Left lung (tissue), 10 donors: ENCODE results near the gene USP12. TPM values are rescaled to one million over a fixed set of nuclear protein-coding genes. Genes with fewer than 3 reads are reported as not detected.

ENCODE experiments used
- ATAC-seq: fragments of 200-7000 bp; cut with Tn5 transposase; one replicate; pipeline ENCODE4 v1.9.1; 2020; ENCODE audit warnings: moderate library complexity
- DNase-seq, 4 donors: peaks; one replicate each; pipeline ENCODE4 v3.0.0-alpha.2; 2013 to 2020
- H3K27ac ChIP-seq, 2 donors: fragments of 200-600 bp; sonication (generic) in 1 of 2; one replicate each; pipeline versions ENCODE4 v1.5.0 to v1.8.0; 2020 to 2021
- H3K27me3 ChIP-seq, 2 donors: fragments of 200-600 bp; sonication (generic) in 1 of 2; one replicate each; pipeline versions ENCODE4 v1.5.0 to v1.8.0; 2020 to 2021
- H3K36me3 ChIP-seq, 2 donors: fragments of 200-600 bp; sonication (generic) in 1 of 2; one replicate each; pipeline versions ENCODE4 v1.5.0 to v1.8.0; 2020 to 2021
- H3K4me1 ChIP-seq, 2 donors: fragments of 200-600 bp; one replicate each; pipeline ENCODE4 v1.8.0; 2021
- H3K4me3 ChIP-seq, 2 donors: fragments of 200-600 bp; sonication (generic) in 1 of 2; one replicate each; pipeline versions ENCODE4 v1.5.0 to v1.8.0; 2020 to 2021; ENCODE audit warnings: mild to moderate bottlenecking in 1 of 2
- H3K9me3 ChIP-seq, 2 donors: fragments of 200-600 bp; sonication (generic) in 1 of 2; one replicate each; pipeline versions ENCODE4 v1.5.0 to v1.8.0; 2020 to 2021
- CTCF ChIP-seq, 2 donors: fragments of 200-600 bp; sonication (generic) in 1 of 2; IDR thresholded peaks; one replicate each; pipeline versions ENCODE4 v1.5.0 to v1.8.0; 2021; ENCODE audit warnings: antibody characterized with exemption in 2 of 2
- intact Hi-C, 2 donors: fragments of 100-400 bp; cut with DNase I; formaldehyde crosslinking; loops; one replicate each; pipeline versions ENCODE4 v1.11.2 to v1.14.2; 2022
- polyA plus RNA-seq, 6 donors: library from polyadenylated mRNA; unstranded; fragments of 120-200 nt; gene quantifications; one replicate each; pipeline ENCODE4 v1.2.1, GENCODE V29; 2013; ENCODE audit not compliant: insufficient read length in 6 of 6
- total RNA-seq, 2 donors: library from RNA; stranded (reverse); fragmentation: NEBNext Ultra II Directional; extraction: Animal tissue kit (Norgen Biotek cat#: 25700); gene quantifications; one replicate each; pipeline ENCODE4 v1.2.1, GENCODE V29; 2021
- donor health status: DM: no; HTN: yes; CAD: no.
- donor health status: DM: no; HTN: no; CAD: no.

The USP12 gene
- total and polyA plus RNA-seq, 8 donors: 22.8 to 44.4 (median 38.8) TPM

GRCh38 chr13:27138457-27139093 lies 33.0 kb downstream of the USP12 start:
- no peak for TF ChIP-seq CTCF (IDR thresholded peaks at IDR 0.05)
- H3K27me3 ChIP-seq: no peaks in the 10 kb centered on the region
- intact Hi-C loops: no loop called here
- H3K36me3 ChIP-seq: no peaks in the 10 kb centered on the region
- no peak overlapping the region for H3K27ac ChIP-seq
- no peak for DNase-seq
- H3K4me3 ChIP-seq: no peak overlapping the region
- peaks cover 0 to 23% of the 10 kb centered on the region in 2 donors for H3K4me1 ChIP-seq
- no peak for ATAC-seq
- peaks cover 0 to 3% of the 10 kb centered on the region in 2 donors for H3K9me3 ChIP-seq

GRCh38 chr13:27137759-27138158 lies 33.9 kb downstream of the USP12 start:
- DNase-seq: no peak
- Histone ChIP-seq H3K4me3 (no peak overlapping the region), H3K27ac (no peak overlapping the region), H3K9me3 (no peaks in the 10 kb centered on the region), H3K36me3 (no peaks in the 10 kb centered on the region), H3K27me3 (no peaks in the 10 kb centered on the region), H3K4me1 (peaks cover 0 to 24% of the 10 kb centered on the region in 2 donors)
- no peak for ATAC-seq
- intact Hi-C loops: no loop called here
- TF ChIP-seq CTCF (IDR thresholded peaks at IDR 0.05): no peak

- H3K27ac ChIP-seq: no peak overlapping the region
- ATAC-seq: no peak
- peaks cover 10 to 48% of the 10 kb centered on the region in 2 donors for H3K4me1 ChIP-seq
- intact Hi-C loops: no loop called here
- H3K4me3 ChIP-seq: no peak overlapping the region
- peaks cover 0 to 2% of the 10 kb centered on the region in 2 donors for H3K9me3 ChIP-seq
- no peaks in the 10 kb centered on the region for H3K27me3 ChIP-seq
- no peak for DNase-seq
- TF ChIP-seq CTCF (IDR thresholded peaks at IDR 0.05): no peak
- H3K36me3 ChIP-seq: no peaks in the 10 kb centered on the region
These were observed 36.6 kb downstream of the USP12 start for GRCh38 chr13:27135023-27135422.

DNA sequence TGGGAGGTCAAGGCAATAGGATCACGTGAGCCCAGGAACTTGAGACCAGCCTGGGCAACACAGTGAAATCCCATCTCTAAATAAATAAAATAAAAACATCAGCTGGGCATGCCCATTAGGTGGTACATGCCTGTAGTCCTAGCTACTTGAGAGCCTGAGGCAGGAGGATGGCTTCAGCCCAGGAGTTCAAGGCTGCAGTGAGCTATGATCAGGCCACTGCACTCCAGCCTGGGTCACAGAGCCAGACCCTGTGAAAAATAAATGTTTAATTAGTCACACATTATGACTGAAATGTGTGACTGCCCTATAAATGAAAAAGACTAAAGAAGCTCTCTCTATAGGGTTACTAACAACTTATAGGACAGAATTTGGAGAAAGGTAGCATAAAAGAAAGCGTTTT lies 37.7 kb downstream of the USP12 start:
- intact Hi-C loops: no loop called here
- Histone ChIP-seq H3K36me3 (no peaks in the 10 kb centered on the region), H3K4me3 (no peak overlapping the region), H3K4me1 (peaks cover 10 to 51% of the 10 kb centered on the region in 2 donors), H3K27me3 (no peaks in the 10 kb centered on the region), H3K27ac (no peak overlapping the region), H3K9me3 (peaks cover 0 to 3% of the 10 kb centered on the region in 2 donors)
- DNase-seq (no peak), ATAC-seq (no peak)
- TF ChIP-seq CTCF (IDR thresholded peaks at IDR 0.05): no peak

GRCh38 chr13:27132538-27132937 lies 39.1 kb downstream of the USP12 start:
- DNase-seq (no peak), ATAC-seq (no peak)
- peaks cover 10 to 60% of the 10 kb centered on the region in 2 donors for H3K4me1 ChIP-seq

More at GRCh38 chr13:27132538-27132937, 39.1 kb downstream of the USP12 start:
- intact Hi-C loops: no loop called here
- H3K27ac ChIP-seq: no peak overlapping the region
- H3K27me3 ChIP-seq: no peaks in the 10 kb centered on the region
- peaks cover 0 to 3% of the 10 kb centered on the region in 2 donors for H3K9me3 ChIP-seq
- TF ChIP-seq CTCF (IDR thresholded peaks at IDR 0.05): no peak
- H3K36me3 ChIP-seq: no peaks in the 10 kb centered on the region
- no peak overlapping the region for H3K4me3 ChIP-seq
